CD4-positive, alpha-beta T cell (primary cell): ENCODE results near the gene TPH2. TPM values are rescaled to one million over a fixed set of nuclear protein-coding genes. Genes with fewer than 3 reads are reported as not detected.

Experiments used
- ATAC-seq: fragments of 200-7000 bp; cut with Tn5 transposase; one replicate; pipeline ENCODE4 v1.10.0; 2022; ENCODE audit warnings: mild to moderate bottlenecking; ENCODE audit not compliant: poor library complexity
- CTCF ChIA-PET: fragments of 350-600 bp; sonication (Branson Sonifier 250); formaldehyde crosslinking; loops from one replicate; lab custom pipeline; 2021; ENCODE audit warnings: antibody characterized with exemption, inconsistent platforms; lab: Charles Lee
- POLR2A ChIA-PET: fragments of 350-600 bp; sonication (Branson Sonifier 250); formaldehyde crosslinking; loops from one replicate; lab custom pipeline; 2021; ENCODE audit warnings: antibody characterized with exemption, inconsistent platforms; lab: Charles Lee
- DNase-seq, 14 experiments: peaks; one replicate each; pipeline ENCODE4 v3.0.0-alpha.2; 2013 to 2020; ENCODE audit warnings: mixed read lengths in 2 of 14
- H3K27ac ChIP-seq, 2 donors: one replicate each; pipeline versions ENCODE4 v1.5.1 to v1.7.0; 2013; ENCODE audit warnings: low read length in 2 of 2, low read depth in 1 of 2, mild to moderate bottlenecking in 1 of 2
- H3K27me3 ChIP-seq, 2 experiments: 1 replicate in 1 of 2; 2 replicates in 1 of 2; pipeline versions ENCODE4 v1.6.1 to v1.7.0; 2013; ENCODE audit warnings: low read length in 2 of 2, control low read depth in 1 of 2, mild to moderate bottlenecking in 1 of 2, moderate library complexity in 1 of 2; ENCODE audit not compliant: insufficient read depth in 2 of 2, control insufficient read depth in 1 of 2
- H3K36me3 ChIP-seq: one replicate; pipeline ENCODE4 v1.6.1; 2013; ENCODE audit warnings: low read length, control low read depth; ENCODE audit not compliant: insufficient read depth
- H3K4me1 ChIP-seq: one replicate; pipeline ENCODE4 v1.6.1; 2013; ENCODE audit warnings: low read length, control low read depth; ENCODE audit not compliant: insufficient read depth
- H3K4me3 ChIP-seq: one replicate; pipeline ENCODE4 v1.5.1; 2013; ENCODE audit warnings: mild to moderate bottlenecking, low read length, moderate library complexity
- H3K9me3 ChIP-seq, 2 experiments: 1 replicate in 1 of 2; 2 replicates in 1 of 2; pipeline versions ENCODE4 v1.6.1 to v1.7.0; 2013; ENCODE audit warnings: low read length in 2 of 2, mild to moderate bottlenecking in 2 of 2, control low read depth in 1 of 2, moderate library complexity in 1 of 2; ENCODE audit not compliant: control insufficient read depth in 1 of 2, insufficient read depth in 1 of 2
- H3K27ac Mint-ChIP-seq: one replicate; pipeline ENCODE4 v1.8.0; 2020; ENCODE audit warnings: mixed read lengths
- H3K27me3 Mint-ChIP-seq: one replicate; pipeline ENCODE4 v1.8.0; 2021; ENCODE audit warnings: mixed read lengths
- H3K36me3 Mint-ChIP-seq: one replicate; pipeline ENCODE4 v1.8.0; 2021; ENCODE audit warnings: low read depth, mixed read lengths
- H3K4me1 Mint-ChIP-seq: one replicate; pipeline ENCODE4 v1.8.0; 2021; ENCODE audit warnings: low read depth, mixed read lengths
- H3K4me3 Mint-ChIP-seq: one replicate; pipeline ENCODE4 v1.8.0; 2020; ENCODE audit warnings: mild to moderate bottlenecking, mixed read lengths
- H3K9me3 Mint-ChIP-seq: one replicate; pipeline ENCODE4 v1.8.0; 2020; ENCODE audit warnings: mixed read lengths
- intact Hi-C, 2 experiments: fragments of 100-400 bp; cut with DNase I in 1 of 2; cut with micrococcal nuclease in 1 of 2; formaldehyde crosslinking; loops; one replicate each; pipeline versions ENCODE4 v1.15.1 to v1.9.0; 2023 to 2025; cut with DNase I, micrococcal nuclease
- total RNA-seq, 174 experiments: library from RNA in 2 of 174; stranded (reverse) in 2 of 174; gene quantifications; one replicate each; pipeline ENCODE4 v1.2.3 and lab custom pipeline; 2021 to 2026
- TF ChIP-seq, protein P1 (sequence below): fragments of 200-600 bp; IDR thresholded peaks from one replicate; pipeline ENCODE4 v1.8.0; 2022; ENCODE audit warnings: antibody characterized with exemption, mild to moderate bottlenecking

The TPH2 gene
- total RNA-seq, 2 experiments from 2014 or later = not detected

DNA sequence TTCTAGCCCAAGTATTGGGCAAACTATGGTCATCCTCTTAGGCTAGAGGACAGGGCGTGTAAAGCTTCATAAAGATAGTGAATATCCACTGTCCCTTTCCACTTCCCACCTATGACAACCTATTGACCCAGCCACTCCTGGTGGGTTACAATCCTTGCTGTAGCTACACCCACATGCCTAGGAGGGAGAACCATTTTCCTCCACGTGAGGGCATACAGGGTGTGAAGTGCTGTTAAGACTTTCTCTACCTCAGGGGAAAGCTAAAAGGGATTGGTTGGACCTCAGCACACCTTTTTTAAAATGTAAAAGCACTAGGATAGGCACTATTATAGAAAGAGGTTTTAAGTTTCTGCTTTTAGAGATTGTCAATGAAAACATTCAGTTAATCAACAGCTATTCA lies 124.4 kb downstream of the TPH2 start:
- DNase-seq (no peak), ATAC-seq (no peak)
- H3K27ac ChIP-seq = no peak overlapping the region
- H3K4me3 ChIP-seq = no peak overlapping the region
- Mint-ChIP-seq H3K36me3 (no peaks in the 10 kb centered on the region), H3K27ac (no peak overlapping the region), H3K27me3 (peaks cover 5% of the 10 kb centered on the region), H3K4me3 (no peak overlapping the region), H3K9me3 (peaks cover 3% of the 10 kb centered on the region), H3K4me1 (no peaks in the 10 kb centered on the region)
- no peaks in the 10 kb centered on the region for H3K9me3 ChIP-seq
- TF ChIP-seq, protein P1, sequence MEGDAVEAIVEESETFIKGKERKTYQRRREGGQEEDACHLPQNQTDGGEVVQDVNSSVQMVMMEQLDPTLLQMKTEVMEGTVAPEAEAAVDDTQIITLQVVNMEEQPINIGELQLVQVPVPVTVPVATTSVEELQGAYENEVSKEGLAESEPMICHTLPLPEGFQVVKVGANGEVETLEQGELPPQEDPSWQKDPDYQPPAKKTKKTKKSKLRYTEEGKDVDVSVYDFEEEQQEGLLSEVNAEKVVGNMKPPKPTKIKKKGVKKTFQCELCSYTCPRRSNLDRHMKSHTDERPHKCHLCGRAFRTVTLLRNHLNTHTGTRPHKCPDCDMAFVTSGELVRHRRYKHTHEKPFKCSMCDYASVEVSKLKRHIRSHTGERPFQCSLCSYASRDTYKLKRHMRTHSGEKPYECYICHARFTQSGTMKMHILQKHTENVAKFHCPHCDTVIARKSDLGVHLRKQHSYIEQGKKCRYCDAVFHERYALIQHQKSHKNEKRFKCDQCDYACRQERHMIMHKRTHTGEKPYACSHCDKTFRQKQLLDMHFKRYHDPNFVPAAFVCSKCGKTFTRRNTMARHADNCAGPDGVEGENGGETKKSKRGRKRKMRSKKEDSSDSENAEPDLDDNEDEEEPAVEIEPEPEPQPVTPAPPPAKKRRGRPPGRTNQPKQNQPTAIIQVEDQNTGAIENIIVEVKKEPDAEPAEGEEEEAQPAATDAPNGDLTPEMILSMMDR = no peak
- H3K4me1 ChIP-seq = no peaks in the 10 kb centered on the region
- CTCF ChIA-PET = no interaction called here
- POLR2A ChIA-PET = no interaction called here
- intact Hi-C loops = no loop called here
- H3K27me3 ChIP-seq = no peaks in the 10 kb centered on the region
- H3K36me3 ChIP-seq = no peaks in the 10 kb centered on the region

DNA sequence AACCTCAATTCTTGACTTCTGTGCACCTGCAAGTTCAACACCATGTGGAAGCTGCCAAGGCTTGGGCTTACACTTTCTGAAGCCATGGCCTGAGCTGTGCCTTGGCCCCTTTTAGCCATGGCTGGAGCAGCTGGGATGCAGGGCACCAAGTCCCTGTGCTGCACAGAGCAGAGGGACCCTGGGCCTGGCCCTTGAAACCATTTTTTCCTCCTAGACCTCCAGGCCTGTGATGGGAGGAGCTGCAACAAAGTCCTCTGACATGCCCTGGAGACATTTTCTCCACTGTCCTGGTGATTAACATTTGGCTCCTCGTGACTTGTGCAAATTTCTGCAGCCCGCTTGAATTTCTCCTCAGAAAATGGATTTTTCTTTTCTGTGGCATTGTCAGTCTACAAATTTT lies 132.4 kb downstream of the TPH2 start:
- H3K36me3 Mint-ChIP-seq = no peaks in the 10 kb centered on the region
- TF ChIP-seq, protein P1 = no peak

DNA sequence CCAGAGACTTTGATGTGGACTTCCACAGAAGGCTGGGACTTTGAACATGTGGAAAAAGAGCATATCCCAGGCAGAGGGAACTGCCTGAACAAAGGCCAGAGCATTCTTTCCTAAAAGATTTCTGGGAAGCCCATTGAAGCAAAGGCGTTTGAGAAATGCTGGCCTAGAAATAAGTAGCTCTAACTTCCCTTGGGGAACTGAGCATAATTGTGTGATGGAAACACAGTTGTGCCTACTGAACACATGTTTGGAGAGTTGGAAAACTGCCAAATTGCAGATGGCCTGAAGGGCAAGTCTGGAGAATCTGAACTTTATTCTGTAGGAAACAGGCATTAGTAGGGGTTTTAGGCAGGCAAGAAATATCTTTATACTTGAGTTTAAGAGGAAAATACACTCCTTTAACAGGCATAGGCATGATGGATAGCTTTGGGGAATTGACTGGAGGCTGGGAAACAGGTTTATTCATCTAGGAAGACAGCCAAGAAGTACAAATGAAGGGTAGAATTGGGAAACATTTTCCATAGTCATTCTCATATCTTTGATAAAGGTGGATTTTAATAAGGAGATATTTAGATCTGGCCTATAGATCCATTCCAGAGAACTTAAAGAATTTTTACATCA lies 134.1 kb downstream of the TPH2 start:
- Histone ChIP-seq H3K36me3 (no peaks in the 10 kb centered on the region), H3K4me1 (no peaks in the 10 kb centered on the region), H3K4me3 (no peak overlapping the region), H3K27ac (no peak overlapping the region), H3K27me3 (no peaks in the 10 kb centered on the region), H3K9me3 (peaks cover 0 to 8% of the 10 kb centered on the region in 2 experiments)
- peaks cover 13% of the 10 kb centered on the region for H3K9me3 Mint-ChIP-seq
- no peaks in the 10 kb centered on the region for H3K4me1 Mint-ChIP-seq
- H3K4me3 Mint-ChIP-seq = no peak overlapping the region
- TF ChIP-seq, protein P1 = no peak
- DNase-seq = no peak
- no peaks in the 10 kb centered on the region for H3K36me3 Mint-ChIP-seq
- POLR2A ChIA-PET = no interaction called here
- intact Hi-C loops = no loop called here
- H3K27ac Mint-ChIP-seq = no peak overlapping the region
- ATAC-seq = no peak
- CTCF ChIA-PET = no interaction called here
- peaks cover 5% of the 10 kb centered on the region for H3K27me3 Mint-ChIP-seq

More for the DNA sequence above, 132.4 kb downstream of the TPH2 start:
- ChIA-PET CTCF (no interaction called here), POLR2A (no interaction called here)
- Histone ChIP-seq H3K27me3 (no peaks in the 10 kb centered on the region), H3K27ac (no peak overlapping the region), H3K36me3 (no peaks in the 10 kb centered on the region), H3K9me3 (peaks cover 0 to 8% of the 10 kb centered on the region in 2 experiments), H3K4me1 (no peaks in the 10 kb centered on the region), H3K4me3 (no peak overlapping the region)
- Mint-ChIP-seq H3K27ac (no peak overlapping the region), H3K9me3 (peaks cover 13% of the 10 kb centered on the region), H3K4me1 (no peaks in the 10 kb centered on the region), H3K4me3 (no peak overlapping the region), H3K27me3 (peaks cover 5% of the 10 kb centered on the region)
- ATAC-seq (no peak), DNase-seq (no peak)
- intact Hi-C loops = no loop called here
